Measurements from ENCODE around the gene KLK7.

The KLK7 gene

DNA sequence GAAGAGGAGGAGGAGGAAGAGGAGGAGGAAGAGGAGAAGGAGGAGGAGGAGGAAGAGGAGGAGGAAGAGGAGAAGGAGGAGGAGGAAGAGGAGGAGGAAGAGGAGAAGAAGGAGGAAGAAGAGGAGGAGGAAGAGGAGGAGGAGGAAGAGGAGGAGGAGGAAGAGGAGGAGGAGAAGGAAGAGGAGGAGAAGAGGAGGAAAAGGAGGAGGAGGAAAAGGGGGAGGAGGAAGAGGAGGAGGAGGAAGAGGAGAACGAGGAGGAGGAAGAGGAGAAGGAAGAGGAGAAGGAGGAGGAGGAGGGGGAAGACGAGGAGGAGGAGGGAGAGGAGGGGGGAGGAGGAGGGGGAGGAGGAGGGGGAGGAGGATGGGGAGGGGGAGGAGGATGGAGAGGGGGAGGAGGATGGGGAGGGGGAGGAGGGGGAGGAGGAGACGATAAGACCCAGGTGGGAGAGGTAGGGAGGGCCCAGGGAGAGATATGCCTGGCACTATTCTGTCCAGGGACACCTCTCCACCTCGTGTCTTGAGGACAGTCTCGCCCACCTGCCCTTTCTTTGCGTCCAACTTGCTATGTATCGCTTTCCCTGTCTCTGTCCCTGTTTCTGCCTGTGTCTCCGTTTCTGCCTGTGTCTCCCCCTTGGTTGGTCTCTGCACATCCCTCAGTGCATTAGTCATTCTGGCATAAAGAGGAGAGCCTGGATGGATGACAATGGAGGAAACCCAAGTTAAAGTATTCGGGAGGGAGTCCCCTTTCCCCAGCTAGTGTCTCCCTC, 23.8 kb downstream of the KLK7 start:
- TF ChIP-seq PPARA (CRISPR knock-in tag; IDR thresholded peaks at IDR 0.05; ENCODE audit: borderline replicate concordance) (no peak), OSR1 (CRISPR knock-in tag; IDR thresholded peaks at IDR 0.05) (no peak), ZNF70 (CRISPR knock-in tag; IDR thresholded peaks at IDR 0.05) (no peak), ZC3H10 (CRISPR knock-in tag; IDR thresholded peaks at IDR 0.05) (no peak), ZNF565 (CRISPR knock-in tag; conservative IDR thresholded peaks at IDR 0.05; ENCODE audit: low read depth) (no peak), RARB (CRISPR knock-in tag; IDR thresholded peaks at IDR 0.05) (no peak), ZFP30 (CRISPR knock-in tag; IDR thresholded peaks at IDR 0.05) (no peak), ESRRG (CRISPR knock-in tag; IDR thresholded peaks at IDR 0.05) (no peak), ZFP3 (CRISPR knock-in tag; IDR thresholded peaks at IDR 0.05) (no peak), ISL1 (CRISPR knock-in tag; IDR thresholded peaks at IDR 0.05) (no peak), BACH2 (CRISPR knock-in tag; IDR thresholded peaks at IDR 0.05; ENCODE audit: borderline replicate concordance) (no peak), TCF4 (CRISPR knock-in tag; IDR thresholded peaks at IDR 0.05; ENCODE audit: borderline replicate concordance) (no peak), ZNF8 (CRISPR knock-in tag; IDR thresholded peaks at IDR 0.05) (no peak), SNAI2 (CRISPR knock-in tag; IDR thresholded peaks at IDR 0.05) (no peak), TOX (CRISPR knock-in tag; IDR thresholded peaks at IDR 0.05; ENCODE audit: borderline replicate concordance) (no peak), ARNTL (CRISPR knock-in tag; IDR thresholded peaks at IDR 0.05; ENCODE audit: borderline replicate concordance, low read depth) (no peak)
- TF ChIP-seq, protein P1, sequence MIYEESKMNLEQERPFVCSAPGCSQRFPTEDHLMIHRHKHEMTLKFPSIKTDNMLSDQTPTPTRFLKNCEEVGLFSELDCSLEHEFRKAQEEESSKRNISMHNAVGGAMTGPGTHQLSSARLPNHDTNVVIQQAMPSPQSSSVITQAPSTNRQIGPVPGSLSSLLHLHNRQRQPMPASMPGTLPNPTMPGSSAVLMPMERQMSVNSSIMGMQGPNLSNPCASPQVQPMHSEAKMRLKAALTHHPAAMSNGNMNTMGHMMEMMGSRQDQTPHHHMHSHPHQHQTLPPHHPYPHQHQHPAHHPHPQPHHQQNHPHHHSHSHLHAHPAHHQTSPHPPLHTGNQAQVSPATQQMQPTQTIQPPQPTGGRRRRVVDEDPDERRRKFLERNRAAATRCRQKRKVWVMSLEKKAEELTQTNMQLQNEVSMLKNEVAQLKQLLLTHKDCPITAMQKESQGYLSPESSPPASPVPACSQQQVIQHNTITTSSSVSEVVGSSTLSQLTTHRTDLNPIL (CRISPR knock-in tag; IDR thresholded peaks at IDR 0.05; ENCODE audit: low read depth) = no peak
- TF ChIP-seq, protein P2, sequence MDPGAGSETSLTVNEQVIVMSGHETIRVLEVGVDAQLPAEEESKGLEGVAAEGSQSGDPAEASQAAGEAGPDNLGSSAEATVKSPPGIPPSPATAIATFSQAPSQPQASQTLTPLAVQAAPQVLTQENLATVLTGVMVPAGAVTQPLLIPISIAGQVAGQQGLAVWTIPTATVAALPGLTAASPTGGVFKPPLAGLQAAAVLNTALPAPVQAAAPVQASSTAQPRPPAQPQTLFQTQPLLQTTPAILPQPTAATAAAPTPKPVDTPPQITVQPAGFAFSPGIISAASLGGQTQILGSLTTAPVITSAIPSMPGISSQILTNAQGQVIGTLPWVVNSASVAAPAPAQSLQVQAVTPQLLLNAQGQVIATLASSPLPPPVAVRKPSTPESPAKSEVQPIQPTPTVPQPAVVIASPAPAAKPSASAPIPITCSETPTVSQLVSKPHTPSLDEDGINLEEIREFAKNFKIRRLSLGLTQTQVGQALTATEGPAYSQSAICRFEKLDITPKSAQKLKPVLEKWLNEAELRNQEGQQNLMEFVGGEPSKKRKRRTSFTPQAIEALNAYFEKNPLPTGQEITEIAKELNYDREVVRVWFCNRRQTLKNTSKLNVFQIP (CRISPR knock-in tag; IDR thresholded peaks at IDR 0.05; ENCODE audit: borderline replicate concordance, low read depth) = no peak
- TF ChIP-seq, protein P3, sequence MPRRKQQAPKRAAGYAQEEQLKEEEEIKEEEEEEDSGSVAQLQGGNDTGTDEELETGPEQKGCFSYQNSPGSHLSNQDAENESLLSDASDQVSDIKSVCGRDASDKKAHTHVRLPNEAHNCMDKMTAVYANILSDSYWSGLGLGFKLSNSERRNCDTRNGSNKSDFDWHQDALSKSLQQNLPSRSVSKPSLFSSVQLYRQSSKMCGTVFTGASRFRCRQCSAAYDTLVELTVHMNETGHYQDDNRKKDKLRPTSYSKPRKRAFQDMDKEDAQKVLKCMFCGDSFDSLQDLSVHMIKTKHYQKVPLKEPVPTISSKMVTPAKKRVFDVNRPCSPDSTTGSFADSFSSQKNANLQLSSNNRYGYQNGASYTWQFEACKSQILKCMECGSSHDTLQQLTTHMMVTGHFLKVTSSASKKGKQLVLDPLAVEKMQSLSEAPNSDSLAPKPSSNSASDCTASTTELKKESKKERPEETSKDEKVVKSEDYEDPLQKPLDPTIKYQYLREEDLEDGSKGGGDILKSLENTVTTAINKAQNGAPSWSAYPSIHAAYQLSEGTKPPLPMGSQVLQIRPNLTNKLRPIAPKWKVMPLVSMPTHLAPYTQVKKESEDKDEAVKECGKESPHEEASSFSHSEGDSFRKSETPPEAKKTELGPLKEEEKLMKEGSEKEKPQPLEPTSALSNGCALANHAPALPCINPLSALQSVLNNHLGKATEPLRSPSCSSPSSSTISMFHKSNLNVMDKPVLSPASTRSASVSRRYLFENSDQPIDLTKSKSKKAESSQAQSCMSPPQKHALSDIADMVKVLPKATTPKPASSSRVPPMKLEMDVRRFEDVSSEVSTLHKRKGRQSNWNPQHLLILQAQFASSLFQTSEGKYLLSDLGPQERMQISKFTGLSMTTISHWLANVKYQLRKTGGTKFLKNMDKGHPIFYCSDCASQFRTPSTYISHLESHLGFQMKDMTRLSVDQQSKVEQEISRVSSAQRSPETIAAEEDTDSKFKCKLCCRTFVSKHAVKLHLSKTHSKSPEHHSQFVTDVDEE (CRISPR knock-in tag; IDR thresholded peaks at IDR 0.05) = no peak
- ATAC-seq = peak; percentile 61

DNA sequence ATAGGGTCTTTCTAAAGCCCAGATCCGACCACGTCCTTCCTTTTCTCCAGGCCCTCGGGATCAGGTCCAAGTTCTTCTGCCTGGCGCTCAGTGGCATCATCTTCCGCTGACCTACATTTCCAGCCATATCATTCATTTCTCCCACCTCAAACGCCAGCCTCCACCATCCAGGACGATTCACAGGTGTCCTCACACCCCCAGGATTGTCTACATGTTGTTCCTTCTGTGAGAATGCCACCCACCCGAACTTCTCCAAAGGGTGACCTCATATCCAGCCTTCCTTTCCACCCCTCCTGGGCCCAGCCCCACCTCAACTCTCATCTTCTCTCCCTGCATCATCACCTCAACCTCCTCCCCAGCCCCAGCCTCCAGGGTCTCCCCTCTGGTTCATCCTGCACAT, 26.1 kb downstream of the KLK7 start:
- no peak for ATAC-seq
- no peak for TF ChIP-seq CSDC2 (CRISPR knock-in tag; IDR thresholded peaks at IDR 0.05)
- TF ChIP-seq GLIS3 (CRISPR knock-in tag; IDR thresholded peaks at IDR 0.05) = no peak
- TF ChIP-seq ZFP3 (CRISPR knock-in tag; IDR thresholded peaks at IDR 0.05) = no peak
- TF ChIP-seq, protein P1 (CRISPR knock-in tag; IDR thresholded peaks at IDR 0.05; ENCODE audit: low read depth) = no peak
- no peak for TF ChIP-seq ZNF8 (CRISPR knock-in tag; IDR thresholded peaks at IDR 0.05)
- TF ChIP-seq RARB (CRISPR knock-in tag; IDR thresholded peaks at IDR 0.05) = no peak
- no peak for TF ChIP-seq ZC3H10 (CRISPR knock-in tag; IDR thresholded peaks at IDR 0.05)
- no peak for TF ChIP-seq ZNF70 (CRISPR knock-in tag; IDR thresholded peaks at IDR 0.05)
- TF ChIP-seq, protein P3 (CRISPR knock-in tag; IDR thresholded peaks at IDR 0.05) = no peak
- TF ChIP-seq ZFP30 (CRISPR knock-in tag; IDR thresholded peaks at IDR 0.05) = no peak
- TF ChIP-seq BACH2 (CRISPR knock-in tag; IDR thresholded peaks at IDR 0.05; ENCODE audit: borderline replicate concordance) = no peak
- no peak for TF ChIP-seq ISL1 (CRISPR knock-in tag; IDR thresholded peaks at IDR 0.05)
- no peak for TF ChIP-seq ESRRG (CRISPR knock-in tag; IDR thresholded peaks at IDR 0.05)
- TF ChIP-seq ARNTL (CRISPR knock-in tag; IDR thresholded peaks at IDR 0.05; ENCODE audit: borderline replicate concordance, low read depth) = no peak
